Cardiac septum (tissue), 1 donor: Measurements from ENCODE around the gene PLAU. TPM values are rescaled to one million over a fixed set of nuclear protein-coding genes. Genes with fewer than 3 reads are reported as not detected.
"Not testable (repeated sequence)": the region's sequence is repeated elsewhere in the genome, so short reads cannot be mapped to it uniquely, and the experiment has no call there.

Source experiments
- DNase-seq: peaks from one replicate; pipeline ENCODE4 v3.0.0-alpha.2; 2020; ENCODE audit warnings: low spot score
- intact Hi-C: fragments of 100-400 bp; cut with DNase I; formaldehyde crosslinking; loops from one replicate; pipeline ENCODE4 v1.14.0; 2022
- total RNA-seq: library from RNA; stranded (reverse); fragmentation: NEBNext Ultra II Directional; extraction: Animal tissue kit (Norgen Biotek cat#: 25700); gene quantifications from one replicate; pipeline ENCODE4 v1.2.1, GENCODE V29; 2021
- donor health status: DM: no; HTN: no; CAD: no.

Gene PLAU
- total RNA-seq, 1 donor from 2014 or later, result 15.3 TPM

DNA sequence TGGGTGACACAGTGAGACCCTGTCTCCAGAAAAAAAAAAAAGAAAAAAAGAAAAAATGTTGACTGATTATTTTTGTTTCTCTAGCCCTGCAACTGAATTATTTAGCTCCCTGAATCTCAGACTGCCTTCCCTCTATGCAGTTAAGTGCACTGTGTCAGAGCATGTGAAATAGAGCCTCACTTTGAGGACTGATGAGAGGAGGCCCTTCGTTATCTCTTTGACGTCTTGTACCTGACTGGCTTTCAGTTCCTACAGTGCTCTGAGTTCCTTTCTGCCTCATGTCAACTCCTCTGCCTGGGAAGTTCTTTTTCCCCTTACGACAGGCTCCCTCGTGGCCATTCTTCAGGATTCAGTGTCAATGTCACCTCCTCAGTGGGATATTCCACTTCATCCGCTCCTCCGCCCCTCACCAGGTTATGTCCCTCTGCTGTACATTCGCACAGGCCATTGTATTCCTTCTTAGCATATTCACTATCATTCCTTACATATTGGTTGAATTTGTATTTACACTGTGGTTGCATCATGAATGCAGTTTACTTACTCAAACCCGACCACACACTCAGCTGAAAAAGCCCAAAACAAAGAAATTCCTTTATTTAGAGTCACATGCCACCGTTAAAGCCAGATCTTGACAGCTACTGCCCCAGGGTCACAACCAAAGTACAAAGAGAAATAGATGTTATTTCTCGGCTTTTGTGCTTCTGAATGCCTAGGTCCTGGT, 18.5 kb upstream of the PLAU start:
- intact Hi-C loops, result no loop called here
- DNase-seq, result no peak

DNA sequence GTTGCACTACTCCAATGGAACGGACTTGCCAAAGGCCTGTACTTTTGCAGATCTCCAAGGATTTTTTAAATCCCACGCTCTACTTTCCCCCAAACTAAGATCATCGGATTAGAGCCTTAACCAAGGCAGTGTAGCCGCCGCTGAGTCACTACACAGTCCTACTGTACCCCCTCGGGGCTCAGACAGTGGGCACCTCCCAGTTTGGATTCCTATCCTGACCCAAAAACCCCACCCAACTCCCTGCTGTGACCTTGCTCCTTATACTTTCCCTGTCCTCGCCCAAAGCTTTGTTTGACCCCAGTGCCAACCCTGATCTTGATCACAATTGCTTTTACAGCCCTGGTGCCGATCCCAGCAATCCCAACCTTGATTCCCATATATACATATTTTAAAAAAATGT, 17.5 kb upstream of the PLAU start:
- intact Hi-C loops, result no loop called here
- no peak for DNase-seq

DNA sequence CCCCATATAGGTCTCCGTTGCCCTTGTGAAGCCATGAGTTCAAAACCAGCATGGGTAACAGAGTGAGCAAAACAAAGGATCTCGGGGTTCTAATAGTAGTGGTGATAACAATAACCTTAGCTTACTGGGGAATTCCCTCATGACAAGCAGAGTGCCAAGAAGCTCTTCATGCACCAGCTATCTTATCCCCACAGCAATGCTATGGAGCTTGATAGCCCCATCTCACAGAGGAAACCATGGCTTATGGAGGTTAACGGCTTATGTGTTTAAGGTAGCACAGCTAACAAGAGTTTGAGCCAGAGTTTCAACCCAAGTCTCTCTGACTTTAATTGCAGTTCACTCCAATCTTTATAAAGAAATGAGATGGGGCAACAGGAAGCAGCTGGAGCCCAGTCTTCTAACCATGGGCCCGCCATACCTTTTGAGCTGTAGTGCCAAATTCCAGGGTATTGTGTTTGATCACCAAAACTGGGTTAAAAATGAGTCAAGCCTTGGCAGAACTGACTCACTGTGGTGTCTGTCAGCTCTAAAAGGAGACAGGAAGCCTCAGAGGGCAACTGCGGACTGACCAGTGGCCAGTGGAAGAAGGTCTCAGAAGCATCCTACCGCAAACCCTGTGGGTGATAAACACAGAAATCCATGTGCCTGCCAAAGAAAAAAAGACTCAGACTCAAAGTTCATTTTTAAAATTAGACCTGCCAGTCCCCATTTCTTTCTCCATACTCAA, 16.5 kb upstream of the PLAU start:
- no peak for DNase-seq
- intact Hi-C loops, result no loop called here

DNA sequence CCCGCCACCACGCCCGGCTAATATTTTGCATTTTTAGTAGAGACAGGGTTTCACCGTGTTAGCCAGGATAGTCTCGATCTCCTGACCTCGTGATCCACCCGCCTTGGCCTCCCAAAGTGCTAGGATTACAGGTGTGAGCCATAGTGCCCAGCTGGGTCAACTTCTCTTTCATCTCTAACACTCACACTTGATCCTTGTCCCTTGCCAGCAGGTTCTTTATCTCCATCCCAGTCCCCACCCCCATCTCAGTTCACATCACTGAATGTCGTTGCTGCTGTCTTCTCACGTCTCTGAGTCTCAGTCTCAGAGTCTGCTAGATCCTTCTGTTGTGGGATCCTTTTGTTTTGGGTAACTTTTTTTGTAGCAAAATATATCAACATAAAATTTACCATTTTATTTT, 15.6 kb upstream of the PLAU start:
- DNase-seq, intact Hi-C loops: not testable (repeated sequence)

DNA sequence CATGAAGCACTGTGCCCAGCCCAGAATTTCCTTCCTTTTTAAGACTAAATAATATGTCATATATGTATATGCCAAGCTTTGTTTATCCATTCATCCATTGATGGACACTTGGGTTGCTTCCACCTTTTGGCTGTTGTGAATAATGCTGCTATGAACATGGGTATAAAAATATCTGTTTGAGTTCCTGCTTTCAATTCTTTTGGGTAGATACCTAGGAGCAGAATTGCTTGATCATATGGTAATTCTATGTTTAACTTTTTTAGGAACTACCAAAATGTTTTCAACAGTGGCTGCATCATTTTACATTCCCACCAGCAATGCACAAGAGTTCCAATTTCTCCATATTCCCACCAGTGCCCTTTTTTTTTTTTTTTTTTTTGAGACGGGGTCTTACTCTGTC, 13.2 kb upstream of the PLAU start:
- no peak for DNase-seq
- intact Hi-C loops, result no loop called here

DNA sequence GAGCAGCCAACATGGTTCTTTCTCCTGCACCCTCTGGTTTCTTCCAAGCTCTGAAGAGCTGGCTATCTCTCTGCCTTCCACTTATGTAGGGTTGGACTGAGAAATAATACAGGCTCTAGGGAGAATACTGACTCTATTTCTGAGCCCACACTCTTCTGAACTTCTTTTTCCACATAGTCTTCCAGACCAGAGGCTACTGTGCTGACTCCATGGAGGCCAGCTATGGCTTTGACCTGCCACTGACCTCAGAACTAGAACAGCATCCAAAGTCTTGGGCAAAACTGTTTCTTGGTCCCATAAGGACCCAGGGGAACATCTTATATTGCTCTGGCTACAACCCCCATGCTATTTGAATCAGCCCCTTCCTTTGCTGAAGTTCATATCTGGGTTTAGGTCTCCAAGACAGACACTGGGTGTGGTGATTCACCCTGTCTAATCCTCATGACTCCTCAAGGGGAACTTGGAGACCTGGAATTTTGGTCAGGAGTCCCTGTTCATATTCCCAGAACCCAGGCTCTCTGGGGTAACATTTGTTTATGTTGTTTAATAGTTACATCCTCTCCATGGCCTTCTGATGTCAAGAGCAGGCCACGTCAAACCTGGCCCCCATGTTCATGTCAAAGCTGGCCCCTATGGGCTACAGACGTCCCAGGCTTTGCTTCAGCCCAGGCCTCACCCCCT, 12.1 kb upstream of the PLAU start:
- intact Hi-C loops, result no loop called here
- no peak for DNase-seq

DNA sequence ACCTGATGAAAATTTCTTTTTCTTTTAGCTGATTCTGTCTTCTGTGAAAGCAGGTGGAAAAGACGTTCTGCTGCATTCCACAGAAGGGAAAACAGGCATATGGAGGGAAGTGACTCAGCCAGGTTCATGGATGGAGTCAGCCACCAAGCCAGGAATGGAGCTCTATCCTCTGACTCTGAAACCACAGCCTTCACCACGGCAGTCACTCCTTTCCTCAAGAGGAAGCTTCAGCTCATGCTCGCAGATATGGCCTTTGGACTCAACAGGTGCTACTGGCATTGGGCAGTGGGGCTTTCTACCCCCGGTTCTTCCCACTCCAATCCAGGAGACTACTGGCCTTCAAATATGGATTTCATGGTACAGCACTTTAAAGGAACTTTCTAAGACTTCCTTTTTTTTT, 11.5 kb upstream of the PLAU start:
- no peak for DNase-seq
- intact Hi-C loops, result no loop called here

DNA sequence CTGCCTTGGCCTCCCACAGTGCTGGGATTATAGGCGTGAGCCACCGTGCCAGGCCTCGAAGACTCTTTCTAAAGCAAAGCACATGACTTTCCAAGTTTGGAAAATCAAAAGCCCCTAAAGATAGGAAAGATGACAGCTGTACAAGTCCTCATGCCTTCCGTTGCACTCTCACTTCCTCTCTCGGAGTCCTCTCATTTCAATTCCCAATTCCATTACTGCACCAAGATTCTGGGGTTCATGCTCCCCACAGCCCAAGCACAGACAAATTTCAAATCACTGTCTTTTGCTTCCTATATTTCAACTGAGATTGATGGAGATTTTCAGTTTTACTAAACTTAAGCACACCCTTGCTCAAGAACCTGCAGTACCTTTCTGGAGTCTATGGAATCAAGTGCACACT, 10.9 kb upstream of the PLAU start:
- DNase-seq, result no peak
- intact Hi-C loops, result no loop called here

DNA sequence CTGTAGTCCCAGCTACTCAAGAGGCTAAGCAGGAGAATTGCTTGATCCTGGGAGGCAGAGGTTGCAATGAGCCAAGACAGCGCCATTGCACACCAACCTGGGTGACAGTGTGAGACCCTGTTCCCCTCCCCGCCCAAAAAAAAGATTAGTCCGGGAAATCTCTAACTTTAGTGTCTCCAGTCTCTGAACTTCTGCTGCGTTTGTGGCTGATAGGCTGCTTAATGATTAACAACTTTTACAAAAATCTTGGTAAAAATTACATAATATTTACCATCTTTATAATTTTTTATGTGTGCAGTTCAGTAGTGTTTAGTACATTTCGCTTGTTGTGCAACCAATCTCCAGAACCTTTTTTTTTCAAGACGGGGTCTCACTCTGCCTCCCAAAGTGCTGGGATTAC, 9.7 kb upstream of the PLAU start:
- intact Hi-C loops, result no loop called here
- DNase-seq, result no peak

DNA sequence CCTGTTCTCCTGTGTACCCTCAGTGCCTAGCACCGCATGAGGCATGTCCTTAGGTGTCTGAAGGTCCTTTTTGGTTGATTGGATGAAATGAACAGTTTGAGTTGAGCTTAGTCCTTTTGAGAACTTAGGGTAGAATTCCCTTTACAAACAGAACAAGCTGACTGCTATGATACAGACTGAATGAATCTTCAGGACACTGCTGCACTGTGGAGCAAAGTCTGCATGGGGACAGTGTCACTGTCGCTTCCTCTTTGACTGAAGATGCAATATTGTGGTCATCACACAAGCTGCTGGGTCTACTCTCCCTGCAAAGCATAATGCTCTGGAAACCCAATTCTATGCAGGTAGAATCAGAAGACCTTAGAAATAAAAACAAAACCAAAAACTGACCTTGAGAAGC, 8.6 kb upstream of the PLAU start:
- intact Hi-C loops, result no loop called here

DNA sequence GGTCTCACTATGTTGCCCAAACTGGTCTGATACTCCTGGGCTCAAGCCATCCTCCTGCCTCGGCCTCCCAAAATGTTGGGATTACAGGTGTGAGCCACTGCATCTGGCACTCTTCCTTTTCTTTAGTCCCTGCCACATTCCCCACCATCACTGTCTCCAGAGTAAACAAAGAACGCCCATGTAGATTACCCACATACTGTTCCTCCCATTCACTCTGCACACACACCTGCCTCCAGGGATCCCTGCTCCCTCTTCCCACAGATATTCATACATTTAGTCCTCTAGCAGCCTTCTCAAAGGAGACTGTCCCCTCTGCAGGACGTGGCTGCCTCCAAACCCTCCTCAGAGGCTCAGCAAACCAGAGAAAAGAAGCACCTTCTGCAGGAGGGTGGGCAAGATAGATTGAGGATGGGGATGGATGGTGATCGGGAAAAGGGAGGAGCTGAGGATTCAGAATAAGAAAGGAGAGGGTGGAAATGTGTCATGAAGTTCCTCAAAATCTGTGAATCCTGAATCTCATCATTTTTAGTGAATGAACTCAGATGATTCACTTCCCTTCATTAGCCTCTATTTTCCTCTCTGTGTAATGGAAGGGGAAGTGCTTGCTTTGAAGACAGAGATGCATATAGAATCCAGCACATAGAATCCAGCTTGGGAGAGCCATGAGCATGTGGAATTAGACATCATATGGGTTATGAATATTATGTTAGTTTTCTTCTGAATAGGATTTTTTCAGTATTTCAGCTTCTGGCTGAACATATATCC, 5.5 kb upstream of the PLAU start:
- no peak for DNase-seq
- intact Hi-C loops, result loop anchor here (2.0 kb wide), 1 partner anchor 19 kb away; no protein-coding TSS in a partner anchor

More for the DNA sequence above, 8.6 kb upstream of the PLAU start:
- DNase-seq, result no peak

DNA sequence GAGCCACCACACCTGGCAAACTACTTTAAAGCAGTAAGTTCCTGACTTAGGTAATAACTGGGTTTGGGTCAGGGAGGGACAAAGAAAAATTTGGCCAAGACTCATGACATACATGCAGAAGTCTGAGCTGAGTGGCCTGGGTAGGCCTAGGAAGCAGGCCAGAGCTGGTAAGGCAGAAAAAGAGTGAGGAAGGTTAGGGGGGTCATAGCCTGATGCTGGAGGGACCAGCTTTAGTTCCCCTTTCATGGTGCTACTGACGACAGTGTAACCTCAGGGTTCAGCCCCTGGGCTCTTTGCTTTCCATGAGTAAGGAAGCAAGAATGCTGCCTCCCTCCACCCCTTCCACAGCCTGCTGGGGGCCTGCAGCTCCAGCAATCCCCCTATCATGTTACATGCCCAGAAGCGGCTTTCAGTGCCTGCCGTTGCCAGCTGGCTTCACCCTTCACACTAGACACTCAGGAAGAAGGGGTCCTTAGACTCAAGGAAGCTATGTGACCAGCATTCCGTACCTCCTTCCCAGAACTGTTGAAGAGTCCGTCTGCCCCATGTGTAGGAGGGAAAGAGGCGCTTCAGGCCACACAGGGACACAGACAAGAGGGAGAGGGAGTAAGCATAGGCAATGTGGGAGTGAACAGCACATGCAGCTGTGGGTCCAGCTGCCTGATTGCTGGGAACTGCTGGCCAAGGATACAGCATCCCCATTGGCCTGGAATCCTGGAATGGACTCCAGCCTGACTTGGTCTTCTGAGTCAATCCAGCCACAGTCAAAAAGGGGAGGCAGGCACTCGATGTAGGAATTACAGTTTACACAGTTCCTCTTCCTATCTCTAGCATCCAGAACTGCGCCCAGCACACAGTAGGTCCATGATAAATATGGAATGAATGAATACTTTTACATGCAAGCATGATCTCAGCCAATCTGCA, 4.1 kb upstream of the PLAU start:
- intact Hi-C loops, result loop anchor here (2.0 kb wide), 1 partner anchor 20 kb away; no protein-coding TSS in a partner anchor
- DNase-seq, result no peak

DNA sequence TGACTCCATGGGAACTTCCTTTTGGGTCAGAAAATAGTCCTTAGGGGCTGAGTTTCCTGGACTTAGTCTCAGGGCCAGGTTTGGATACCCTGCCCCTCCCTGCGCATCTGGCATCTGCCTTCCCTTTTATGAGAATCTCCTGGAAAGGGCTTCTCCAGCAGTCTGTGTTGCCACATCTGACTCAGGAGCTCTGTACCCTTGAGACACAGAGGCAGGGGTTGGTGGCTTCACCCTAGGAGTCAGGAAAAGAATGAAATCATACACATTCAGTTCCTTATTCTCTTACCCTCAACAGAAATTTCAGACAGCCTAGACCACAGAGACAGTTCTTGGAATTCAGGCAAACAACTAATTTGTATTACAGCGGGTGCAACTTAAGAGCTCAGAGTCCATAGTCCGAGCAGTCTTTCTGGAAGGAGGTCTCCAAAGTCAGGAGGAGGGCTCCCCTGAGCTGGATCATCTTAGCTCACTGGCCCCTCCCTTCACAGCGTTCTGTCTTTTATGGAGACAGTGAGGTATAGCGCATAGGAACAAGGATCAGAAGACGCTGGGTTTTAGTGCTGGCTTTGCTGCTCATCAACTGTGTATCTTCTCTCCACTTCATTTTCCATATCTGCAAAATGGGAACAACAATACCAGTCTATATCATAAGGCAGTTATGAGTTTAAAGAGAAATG, 3.0 kb upstream of the PLAU start:
- DNase-seq, result no peak
- intact Hi-C loops, result loop anchor here (2.0 kb wide), 1 partner anchor 21 kb away; no protein-coding TSS in a partner anchor

DNA sequence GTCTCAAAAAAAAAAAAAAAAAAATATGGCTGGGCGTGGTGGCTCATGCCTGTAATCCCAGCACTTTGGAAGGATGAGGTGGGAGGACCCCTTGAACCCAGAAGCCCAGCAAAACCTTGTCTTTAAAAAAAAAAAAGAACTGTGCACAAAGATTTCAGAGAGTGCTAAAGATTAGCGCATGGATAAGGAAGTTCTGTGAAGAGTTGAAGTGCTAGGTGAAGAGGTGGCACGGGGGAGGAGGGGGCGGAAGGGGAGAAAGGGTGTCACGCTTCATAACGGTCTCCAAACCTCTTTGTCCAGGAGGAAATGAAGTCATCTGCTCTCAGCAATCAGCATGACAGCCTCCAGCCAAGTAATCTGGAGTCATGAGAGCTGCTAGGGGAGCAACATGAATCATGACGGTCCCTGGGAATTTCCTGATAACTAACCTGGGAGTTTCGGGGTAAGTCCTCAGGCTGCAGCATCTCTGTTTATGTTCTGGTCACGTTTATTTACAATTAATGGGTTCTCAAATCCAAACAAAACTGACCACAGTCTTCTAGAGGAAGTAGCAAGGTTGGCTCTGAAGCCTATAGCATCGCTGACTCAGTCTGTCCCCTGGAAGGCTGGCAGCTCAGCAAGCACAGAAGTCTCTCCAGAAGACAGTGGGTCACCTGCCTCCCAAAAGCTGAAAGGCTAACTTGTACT, 1.9 kb upstream of the PLAU start:
- intact Hi-C loops, result no loop called here
- no peak for DNase-seq

DNA sequence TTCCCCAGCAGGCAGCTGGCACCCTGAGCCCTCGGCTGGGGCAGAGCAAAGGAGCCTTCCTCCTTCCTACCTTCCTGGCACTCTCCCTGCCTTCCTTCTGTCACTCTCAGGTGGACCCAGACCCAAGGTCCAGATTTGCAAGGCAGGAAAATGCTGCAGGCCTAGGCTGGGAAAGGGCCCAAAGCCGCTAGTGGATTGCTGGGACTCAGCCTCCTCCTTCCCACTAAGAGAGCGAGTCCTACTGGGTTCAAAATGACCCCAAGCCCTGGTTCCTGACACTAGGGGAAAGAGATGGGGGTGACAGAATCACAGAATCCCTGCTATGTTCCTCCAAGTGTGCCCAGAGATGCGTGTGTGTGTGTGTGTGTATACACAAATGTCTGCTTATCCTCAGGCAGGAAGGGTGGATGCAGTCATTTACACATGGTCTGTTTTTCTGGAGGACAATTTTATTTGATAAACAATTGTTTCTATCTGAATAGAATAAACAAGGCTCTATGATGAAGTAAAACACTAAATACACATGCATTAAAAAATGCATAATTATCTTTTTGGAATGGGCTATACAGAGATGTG, 1.3 kb upstream of the PLAU start:
- no peak for DNase-seq
- intact Hi-C loops, result no loop called here

DNA sequence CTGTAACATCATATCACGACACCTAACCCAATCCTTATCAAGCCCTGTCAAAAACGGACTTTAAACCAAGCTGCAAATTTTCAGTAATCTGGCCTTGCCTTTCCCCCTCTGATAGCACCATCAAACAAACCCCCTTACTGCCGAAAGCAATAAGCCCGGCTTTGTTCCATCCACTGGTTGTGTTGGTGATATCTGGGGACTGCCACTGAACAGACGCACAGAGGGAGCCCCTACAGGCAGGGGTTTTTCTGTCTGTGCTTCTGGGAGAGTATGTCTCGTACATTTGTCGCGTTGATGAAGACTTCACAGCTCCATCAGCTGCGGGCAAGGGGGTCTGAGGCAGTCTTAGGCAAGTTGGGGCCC, 550 bp upstream of the PLAU start:
- intact Hi-C loops, result no loop called here
- DNase-seq, result no peak

DNA sequence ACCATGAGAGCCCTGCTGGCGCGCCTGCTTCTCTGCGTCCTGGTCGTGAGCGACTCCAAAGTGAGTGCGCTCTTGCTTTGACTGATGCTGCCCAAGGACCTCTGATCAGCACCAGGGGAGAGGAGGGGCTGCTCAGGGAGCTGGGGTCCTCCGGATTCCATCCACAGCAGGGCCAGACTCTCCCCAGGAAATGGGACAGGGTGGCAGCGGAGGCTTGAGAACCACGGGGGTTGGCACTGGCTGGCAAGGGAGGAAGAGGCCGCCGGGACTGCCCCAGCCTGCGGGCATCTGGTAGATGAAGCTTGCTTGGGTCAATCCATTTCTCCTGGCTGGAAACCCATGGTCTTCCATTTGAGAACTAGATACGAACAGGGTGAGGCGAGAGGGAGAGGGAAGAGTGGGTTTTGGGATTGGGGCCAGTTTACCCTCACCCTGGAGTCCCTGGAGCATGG, 647 bp downstream of the PLAU start:
- intact Hi-C loops, result no loop called here

More for the DNA sequence above, 647 bp downstream of the PLAU start:
- DNase-seq, result no peak
